Ishikawa (cell line): ENCODE measurements around the gene QPCTL.

Experiments used
- CEBPB ChIP-seq: IDR thresholded peaks from 2 replicates; pipeline ENCODE4 v1.6.1; 2012
- CREB1 ChIP-seq: IDR thresholded peaks from 2 replicates; pipeline ENCODE4 v1.6.1; 2012; ENCODE audit warnings: low read depth
- EGR1 ChIP-seq: IDR thresholded peaks from 2 replicates; pipeline ENCODE4 v1.6.1; 2012
- EP300 ChIP-seq: IDR thresholded peaks from 2 replicates; pipeline ENCODE4 v1.6.1; 2012; ENCODE audit warnings: borderline replicate concordance
- FOXM1 ChIP-seq: IDR thresholded peaks from 2 replicates; pipeline ENCODE4 v1.6.1; 2012; ENCODE audit warnings: low read depth, borderline replicate concordance
- NFIC ChIP-seq: IDR thresholded peaks from 2 replicates; pipeline ENCODE4 v1.6.1; 2012
- RAD21 ChIP-seq: IDR thresholded peaks from 2 replicates; pipeline ENCODE4 v1.6.1; 2012; ENCODE audit warnings: low read depth
- TAF1 ChIP-seq: IDR thresholded peaks from 2 replicates; pipeline ENCODE4 v1.6.1; 2012; ENCODE audit warnings: low read depth, mild to moderate bottlenecking
- TCF12 ChIP-seq: IDR thresholded peaks from 2 replicates; pipeline ENCODE4 v1.6.1; 2012; ENCODE audit warnings: low read depth
- TEAD4 ChIP-seq: IDR thresholded peaks from 2 replicates; pipeline ENCODE4 v1.6.1; 2012
- USF1 ChIP-seq: IDR thresholded peaks from 2 replicates; pipeline ENCODE4 v1.6.1; 2012
- YY1 ChIP-seq: IDR thresholded peaks from 2 replicates; pipeline ENCODE4 v1.6.1; 2012; ENCODE audit warnings: low read depth
- ZBTB7A ChIP-seq: IDR thresholded peaks from 2 replicates; pipeline ENCODE4 v1.6.1; 2012; ENCODE audit warnings: low read depth
- TF ChIP-seq, protein P1 (sequence below): IDR thresholded peaks from 2 replicates; pipeline ENCODE4 v1.6.1; 2012
- TF ChIP-seq, protein P2 (sequence below): IDR thresholded peaks from 2 replicates; pipeline ENCODE4 v1.6.1; 2012; ENCODE audit warnings: low read depth, mild to moderate bottlenecking

QPCTL gene

GRCh38 chr19:45693106-45693788 is 781 bp downstream of the QPCTL start:
- no peak for TF ChIP-seq EGR1
- peak; percentile 56 for TF ChIP-seq RAD21
- 0 out of 2 replicates have a peak, but pooled peaks have one; percentile 29 for TF ChIP-seq TCF12

- TF ChIP-seq EP300 (no peak), CREB1 (no peak), CEBPB (no peak), NFIC (no peak), FOXM1 (no peak), RAD21 (no peak), YY1 (no peak), EGR1 (no peak), USF1 (no peak), ZBTB7A (no peak)
Observed at GRCh38 chr19:45701676-45702075, 9.2 kb downstream of the QPCTL start.

DNA sequence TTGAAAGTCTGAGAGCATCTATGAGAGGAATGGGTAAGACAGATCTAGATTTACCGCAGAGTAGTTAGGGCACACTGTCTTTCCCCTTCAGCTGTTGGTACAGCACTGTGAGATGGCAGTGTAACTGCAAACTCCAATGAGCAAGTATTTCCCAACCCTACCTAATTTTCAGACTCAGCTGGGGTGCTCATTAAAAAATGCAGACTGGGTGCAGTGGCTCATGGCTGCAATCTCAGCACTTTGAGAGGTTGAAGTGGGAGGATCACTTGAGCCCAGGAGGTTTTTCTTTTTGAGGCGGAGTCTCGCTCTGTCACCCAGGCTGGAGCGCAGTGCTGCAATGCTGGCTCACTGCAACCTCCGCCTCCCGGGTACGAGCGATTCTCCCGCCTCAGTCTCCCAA is 12.6 kb downstream of the QPCTL start:
- TF ChIP-seq FOXM1 = no peak
- no peak for TF ChIP-seq YY1
- no peak for TF ChIP-seq CREB1
- TF ChIP-seq, protein P1, sequence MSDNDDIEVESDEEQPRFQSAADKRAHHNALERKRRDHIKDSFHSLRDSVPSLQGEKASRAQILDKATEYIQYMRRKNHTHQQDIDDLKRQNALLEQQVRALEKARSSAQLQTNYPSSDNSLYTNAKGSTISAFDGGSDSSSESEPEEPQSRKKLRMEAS = no peak
- no peak for TF ChIP-seq RAD21
- no peak for TF ChIP-seq EGR1
- TF ChIP-seq TCF12 = no peak
- no peak for TF ChIP-seq TEAD4
- TF ChIP-seq CEBPB = no peak
- no peak for TF ChIP-seq ZBTB7A
- no peak for TF ChIP-seq EP300
- no peak for TF ChIP-seq NFIC
- no peak for TF ChIP-seq TAF1
- TF ChIP-seq, protein P2, sequence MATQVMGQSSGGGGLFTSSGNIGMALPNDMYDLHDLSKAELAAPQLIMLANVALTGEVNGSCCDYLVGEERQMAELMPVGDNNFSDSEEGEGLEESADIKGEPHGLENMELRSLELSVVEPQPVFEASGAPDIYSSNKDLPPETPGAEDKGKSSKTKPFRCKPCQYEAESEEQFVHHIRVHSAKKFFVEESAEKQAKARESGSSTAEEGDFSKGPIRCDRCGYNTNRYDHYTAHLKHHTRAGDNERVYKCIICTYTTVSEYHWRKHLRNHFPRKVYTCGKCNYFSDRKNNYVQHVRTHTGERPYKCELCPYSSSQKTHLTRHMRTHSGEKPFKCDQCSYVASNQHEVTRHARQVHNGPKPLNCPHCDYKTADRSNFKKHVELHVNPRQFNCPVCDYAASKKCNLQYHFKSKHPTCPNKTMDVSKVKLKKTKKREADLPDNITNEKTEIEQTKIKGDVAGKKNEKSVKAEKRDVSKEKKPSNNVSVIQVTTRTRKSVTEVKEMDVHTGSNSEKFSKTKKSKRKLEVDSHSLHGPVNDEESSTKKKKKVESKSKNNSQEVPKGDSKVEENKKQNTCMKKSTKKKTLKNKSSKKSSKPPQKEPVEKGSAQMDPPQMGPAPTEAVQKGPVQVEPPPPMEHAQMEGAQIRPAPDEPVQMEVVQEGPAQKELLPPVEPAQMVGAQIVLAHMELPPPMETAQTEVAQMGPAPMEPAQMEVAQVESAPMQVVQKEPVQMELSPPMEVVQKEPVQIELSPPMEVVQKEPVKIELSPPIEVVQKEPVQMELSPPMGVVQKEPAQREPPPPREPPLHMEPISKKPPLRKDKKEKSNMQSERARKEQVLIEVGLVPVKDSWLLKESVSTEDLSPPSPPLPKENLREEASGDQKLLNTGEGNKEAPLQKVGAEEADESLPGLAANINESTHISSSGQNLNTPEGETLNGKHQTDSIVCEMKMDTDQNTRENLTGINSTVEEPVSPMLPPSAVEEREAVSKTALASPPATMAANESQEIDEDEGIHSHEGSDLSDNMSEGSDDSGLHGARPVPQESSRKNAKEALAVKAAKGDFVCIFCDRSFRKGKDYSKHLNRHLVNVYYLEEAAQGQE = no peak

- TF ChIP-seq CEBPB (no peak), YY1 (no peak), TCF12 (no peak), EGR1 (no peak), FOXM1 (no peak), ZBTB7A (no peak), USF1 (no peak), NFIC (no peak), TEAD4 (no peak), RAD21 (no peak), EP300 (no peak), TAF1 (no peak), CREB1 (no peak)
- TF ChIP-seq, protein P1 = no peak
- TF ChIP-seq, protein P2 = no peak
Observed at GRCh38 chr19:45705710-45706415, 13.4 kb downstream of the QPCTL start.

DNA sequence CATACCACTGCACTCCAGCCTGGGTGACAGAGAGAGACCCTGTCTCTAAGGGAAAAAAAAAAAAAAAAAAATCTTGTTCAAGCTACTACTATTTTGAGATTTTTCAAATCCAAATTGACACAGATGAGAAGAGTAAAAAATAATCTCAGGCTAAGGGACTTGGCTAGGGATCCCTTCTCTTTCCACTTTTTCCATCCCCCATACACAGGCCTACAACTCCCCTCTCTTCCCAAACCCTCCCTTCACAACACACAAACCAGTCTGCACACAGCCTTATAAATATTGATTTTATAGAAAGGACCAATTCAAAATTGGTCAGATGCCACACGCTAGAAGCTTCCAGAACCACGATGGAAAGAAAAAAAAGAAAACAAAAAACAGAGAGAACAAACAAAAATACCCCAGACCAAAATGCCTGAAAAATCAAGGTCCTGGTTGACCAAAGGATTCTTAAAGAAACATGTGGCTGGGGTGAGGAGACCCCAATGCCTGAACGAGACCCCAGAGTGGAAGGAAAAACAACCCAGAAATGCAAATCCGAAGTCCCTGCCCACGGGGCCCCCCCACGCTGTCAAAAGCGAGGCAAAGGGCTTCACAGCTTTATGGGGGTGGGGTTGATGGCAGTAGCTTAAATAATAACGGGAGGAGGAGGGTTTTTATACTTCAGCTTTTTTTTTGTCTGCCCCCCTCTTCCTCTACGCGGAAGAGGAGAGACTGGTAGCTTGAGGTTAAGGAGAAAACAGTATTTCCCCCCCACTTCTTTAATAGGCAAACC is 18.1 kb downstream of the QPCTL start:
- TF ChIP-seq TAF1 = no peak
- TF ChIP-seq, protein P2 = no peak
- TF ChIP-seq CEBPB = no peak
- no peak for TF ChIP-seq USF1
- TF ChIP-seq TEAD4 = no peak
- TF ChIP-seq RAD21 = no peak
